NCI-H128 (cell line): ENCODE measurements around the gene RASAL2.
"Not testable (repeated sequence)": the region's sequence is repeated elsewhere in the genome, so short reads cannot be mapped to it uniquely, and the experiment has no call there.

Source experiments
- DNase-seq: peaks from one replicate; lab custom pipeline; 2025; ENCODE audit not compliant: unreplicated experiment; lab: John Stamatoyannopoulos, UW

The RASAL2 gene

DNA sequence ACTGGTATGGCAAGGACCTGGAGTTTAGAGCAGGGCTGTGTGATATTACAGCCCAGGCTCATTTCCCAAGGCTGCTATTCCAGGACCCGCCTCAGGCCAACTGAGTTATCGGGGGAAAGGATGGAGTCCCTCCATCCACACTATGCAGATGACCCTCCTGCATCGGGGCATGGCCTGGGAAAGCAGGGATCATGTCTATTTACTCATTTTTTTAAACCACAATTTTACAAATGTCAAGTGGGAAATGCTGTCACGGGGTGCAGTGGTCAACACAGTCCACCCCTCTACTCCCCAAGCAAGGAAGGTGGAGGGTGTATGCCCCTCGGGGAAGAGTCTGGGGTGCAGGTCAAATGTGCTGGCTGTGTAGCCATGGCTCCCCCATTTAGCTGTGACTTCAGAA is 409.0 kb downstream of the RASAL2 start:
- DNase-seq, result no peak

DNA sequence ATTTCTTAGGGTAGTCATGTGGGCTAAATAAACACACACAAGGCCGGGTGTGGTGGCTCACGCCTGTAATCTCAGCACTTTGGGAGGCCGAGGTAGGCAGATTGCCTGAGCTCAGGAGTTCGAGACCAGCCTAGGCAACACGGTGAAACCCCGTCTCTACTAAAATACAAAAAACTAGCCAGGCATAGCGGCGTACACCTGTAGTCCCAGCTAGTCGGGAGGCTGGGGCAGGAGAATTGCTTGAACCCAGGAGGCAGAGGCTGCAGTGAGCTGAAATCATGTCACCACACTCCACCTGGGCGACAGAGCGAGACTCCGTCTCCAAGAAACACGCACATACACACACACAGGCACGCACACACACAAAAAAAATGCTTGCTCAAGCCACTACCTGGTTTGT is 409.4 kb downstream of the RASAL2 start:
- not testable (repeated sequence) for DNase-seq

DNA sequence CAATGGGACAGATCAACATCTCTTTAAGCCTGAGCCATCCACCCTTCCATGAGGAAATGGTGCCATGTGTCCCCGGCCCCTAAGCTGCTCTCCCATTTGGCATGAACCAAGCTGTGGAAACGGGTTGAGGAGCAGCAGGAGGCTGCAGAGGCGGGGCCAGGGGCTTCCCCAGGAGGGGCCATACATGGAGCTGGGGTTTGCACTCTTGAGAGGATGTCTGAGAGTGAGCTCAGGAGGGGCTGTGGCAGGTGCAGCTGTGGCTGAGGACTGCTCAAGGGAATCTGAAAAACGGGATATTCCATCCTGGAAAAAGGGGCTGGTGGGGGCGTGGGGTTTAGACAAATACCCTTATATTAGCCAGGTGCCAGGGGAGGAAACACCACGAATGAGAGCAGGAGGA is 409.9 kb downstream of the RASAL2 start:
- no peak for DNase-seq

DNA sequence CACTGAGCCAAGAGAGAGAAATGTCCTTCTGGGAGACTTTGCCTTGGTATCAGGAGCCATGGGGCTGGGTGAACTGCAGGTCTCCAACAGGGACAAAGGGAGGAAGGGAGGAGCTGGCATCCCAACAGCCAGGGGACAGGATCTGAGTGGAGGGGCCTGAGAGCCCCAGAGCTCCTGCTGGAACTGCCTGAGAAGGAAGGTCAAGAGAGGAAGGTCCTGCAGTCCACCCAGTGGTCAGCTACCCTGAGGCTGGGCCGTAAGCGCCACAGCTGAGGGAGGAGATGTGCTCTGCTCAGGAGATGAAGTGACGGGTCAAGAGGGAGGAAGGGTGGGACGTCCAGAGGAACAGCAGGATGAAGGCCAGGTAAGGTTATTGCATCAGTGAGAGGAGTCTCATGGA is 410.4 kb downstream of the RASAL2 start:
- DNase-seq, result no peak

DNA sequence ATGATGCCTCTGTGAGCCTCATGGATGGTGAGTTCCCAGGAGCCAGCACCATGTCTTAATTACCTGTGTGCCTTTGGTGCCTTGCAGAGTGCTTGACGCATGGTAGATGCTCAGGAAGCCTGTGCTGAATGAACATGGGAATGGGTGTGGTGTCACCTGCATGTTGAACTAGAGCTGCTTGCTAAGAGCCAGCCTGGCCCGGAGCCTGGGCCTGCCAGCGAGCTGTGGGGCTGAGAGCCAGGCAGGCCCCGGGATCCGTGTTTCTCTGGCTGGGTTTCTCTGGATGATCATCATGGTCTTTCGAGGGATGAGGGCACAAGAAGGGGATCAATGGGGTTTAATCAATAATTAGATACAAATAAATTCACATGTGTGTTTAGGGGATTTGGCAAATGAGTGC is 412.3 kb downstream of the RASAL2 start:
- no peak for DNase-seq

DNA sequence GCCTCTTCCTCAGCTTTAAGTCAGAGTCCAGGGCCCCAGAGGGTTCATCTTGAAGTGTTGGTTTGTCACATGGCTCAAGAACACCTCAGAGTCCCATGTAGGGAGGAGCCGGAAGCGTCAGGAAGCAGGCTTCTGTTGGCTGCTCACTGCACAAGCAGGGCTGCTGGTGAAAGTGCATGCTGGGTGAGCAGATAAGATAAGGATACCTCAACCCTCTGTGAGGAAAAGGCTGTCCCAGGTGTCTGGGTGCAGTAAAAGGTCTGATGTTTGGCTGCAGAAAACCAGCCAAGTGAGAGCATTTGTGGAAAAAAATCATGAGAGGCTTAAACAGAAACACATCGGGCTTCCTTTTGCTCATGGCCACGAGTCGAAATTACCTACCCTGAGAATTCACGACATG is 412.8 kb downstream of the RASAL2 start:
- no peak for DNase-seq

DNA sequence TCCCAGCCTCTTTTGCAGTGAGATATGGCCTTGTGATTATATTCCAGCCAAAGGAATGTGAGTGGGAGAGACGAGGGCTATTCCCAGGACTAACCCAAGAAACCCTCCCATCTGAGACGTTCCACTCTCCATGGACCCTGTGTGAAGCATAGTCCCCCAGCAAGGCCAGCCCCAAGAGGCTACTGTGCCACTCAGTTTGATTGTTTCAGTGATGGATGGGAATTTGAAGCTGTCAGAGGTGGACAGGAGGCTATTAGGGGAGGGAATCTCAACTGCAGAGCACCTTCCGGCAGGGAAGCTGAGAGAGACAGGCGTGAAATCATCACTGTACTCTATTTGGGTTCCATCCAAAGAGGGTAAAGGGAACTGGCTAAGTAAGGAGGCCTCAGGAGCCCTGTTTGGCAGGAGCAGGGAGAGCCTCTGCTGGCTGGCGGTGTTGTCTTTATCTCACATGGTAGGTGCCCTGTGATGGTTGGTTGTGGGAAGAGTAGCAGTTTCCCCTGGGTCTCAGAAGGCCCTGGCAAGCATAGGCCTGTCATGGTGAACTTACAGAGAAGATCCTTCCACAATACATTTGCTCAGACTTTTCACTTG is 415.6 kb downstream of the RASAL2 start:
- DNase-seq, result no peak

DNA sequence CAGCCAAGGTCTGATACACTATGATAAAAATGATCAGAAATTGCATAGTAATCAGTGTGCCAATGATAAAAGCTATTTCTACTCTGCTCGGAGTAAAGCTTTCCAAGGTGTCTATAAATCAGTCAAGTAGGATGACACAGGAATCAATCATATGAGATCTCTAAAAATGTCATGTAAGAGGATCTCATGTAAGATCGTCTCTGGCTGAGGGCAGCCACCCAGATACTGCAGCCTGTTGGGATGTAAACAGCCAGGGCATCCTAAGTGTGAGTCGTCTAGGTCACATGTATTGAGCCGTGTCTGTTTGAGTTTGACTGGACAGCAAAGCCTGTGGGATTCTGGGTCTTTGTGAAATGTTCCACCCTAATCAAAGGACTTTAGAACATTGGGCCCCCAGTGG is 416.3 kb downstream of the RASAL2 start:
- DNase-seq, result no peak

DNA sequence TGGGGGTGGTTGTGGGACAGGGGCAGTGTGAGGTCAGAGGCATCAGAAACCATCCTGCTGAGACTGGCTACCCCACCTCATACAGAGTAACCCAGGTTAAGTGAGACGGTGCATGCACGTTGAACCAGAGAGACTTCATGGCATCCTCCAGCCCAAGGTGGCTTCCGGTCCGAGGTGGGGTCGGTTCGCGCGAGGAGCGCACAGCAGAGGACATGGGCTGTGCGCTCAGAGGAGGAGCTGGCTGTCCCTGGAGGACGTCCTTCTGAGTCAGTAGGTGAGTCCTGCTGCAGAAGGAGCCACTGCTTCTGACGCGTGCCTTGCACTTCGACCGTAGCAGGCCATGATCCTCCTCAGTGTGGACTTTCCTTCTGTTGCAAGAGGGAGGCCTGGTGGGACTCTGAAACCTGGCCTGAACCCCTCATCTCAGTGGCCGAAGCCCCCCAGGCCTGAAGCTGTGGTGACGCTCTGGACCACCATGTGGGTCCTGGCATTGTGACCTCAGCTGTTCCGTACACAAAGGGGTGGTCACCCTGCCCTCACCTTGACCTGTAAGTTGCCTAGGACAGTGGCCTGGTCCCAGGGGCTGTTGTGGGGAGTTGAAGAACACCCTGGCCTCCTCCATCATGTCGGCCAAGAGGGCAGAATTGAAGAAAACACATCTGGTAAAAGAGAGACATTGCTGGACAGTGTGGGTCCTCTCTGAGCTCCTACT is 418.8 kb downstream of the RASAL2 start, which contains the start of gene TEX35:
TSS of gene TEX35 (plus strand) at position 544 of the 712 bp plus-strand sequence. CDS start at position 624, 80 bp downstream.
- no peak for DNase-seq

DNA sequence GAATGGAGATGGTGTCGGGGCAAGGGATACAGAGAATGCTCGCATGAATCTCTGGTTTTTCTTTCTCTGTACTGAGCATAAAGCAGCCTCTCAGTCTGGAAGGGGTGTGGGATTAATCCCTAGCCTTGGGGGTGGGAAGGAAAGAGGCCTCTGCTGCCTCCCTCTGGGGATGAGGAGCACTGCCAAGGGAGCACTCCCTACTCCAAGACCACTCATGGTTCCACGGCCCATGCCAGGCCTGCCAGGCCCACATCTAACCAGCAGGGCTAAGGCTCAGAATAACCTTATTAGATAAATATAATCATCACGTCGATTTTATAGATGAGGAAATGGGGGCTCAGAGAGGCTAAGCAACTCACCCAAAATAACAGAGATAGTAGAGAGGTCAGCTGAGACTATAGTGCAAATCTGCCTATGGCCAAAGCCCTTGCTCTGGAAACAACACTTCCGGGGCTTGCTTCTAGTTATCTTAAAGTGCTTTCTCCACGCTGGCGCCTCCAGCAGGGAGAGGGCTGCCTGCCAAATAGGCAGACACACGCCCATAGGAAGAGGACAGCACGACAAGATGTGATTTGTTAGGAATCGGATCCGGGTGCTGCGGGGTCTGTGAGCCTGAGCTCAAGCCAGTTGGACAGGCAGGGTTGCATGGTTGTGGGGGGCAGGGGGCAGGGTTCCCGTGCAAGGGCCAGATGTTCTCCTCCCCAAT is 419.5 kb downstream of the RASAL2 start:
- no peak for DNase-seq

DNA sequence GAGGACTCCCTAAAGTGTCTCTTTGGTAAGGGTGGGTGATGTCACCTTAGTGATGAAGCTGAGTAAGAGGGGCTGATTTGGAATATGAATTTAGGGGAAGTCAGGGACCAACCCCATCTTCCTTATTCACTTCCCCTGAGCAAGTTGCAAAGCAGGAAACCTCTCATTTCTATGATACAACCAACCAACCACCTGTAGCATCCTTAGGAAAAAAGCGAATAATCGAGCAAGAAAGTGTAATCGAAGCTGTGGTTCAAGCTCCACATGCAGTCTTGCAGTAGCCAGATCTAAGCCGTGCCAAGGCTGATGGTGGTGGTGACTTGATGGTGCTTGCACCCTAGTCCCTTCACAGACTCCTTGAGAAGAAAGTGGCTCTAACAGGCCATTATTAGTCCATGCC is 422.2 kb downstream of the RASAL2 start:
- no peak for DNase-seq

DNA sequence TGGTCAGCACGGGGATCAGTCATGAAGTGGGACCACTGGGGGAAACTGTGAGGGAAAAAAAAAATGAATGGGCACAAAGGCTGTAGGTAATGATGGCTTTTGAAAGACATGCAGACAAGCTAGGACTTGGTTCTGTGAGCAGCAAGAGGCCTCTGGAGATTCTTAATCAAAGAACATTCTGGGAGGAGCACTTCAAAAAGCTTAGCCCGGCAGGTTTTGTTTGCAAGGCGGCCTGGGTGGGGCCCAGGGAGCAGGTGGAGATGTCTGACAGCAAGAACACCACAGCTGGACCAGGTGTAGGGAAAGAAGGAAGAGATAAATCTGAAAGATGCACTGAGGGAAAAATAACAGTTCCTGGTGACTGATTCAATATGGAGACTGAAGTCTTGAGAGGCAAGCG is 425.0 kb downstream of the RASAL2 start:
- no peak for DNase-seq

DNA sequence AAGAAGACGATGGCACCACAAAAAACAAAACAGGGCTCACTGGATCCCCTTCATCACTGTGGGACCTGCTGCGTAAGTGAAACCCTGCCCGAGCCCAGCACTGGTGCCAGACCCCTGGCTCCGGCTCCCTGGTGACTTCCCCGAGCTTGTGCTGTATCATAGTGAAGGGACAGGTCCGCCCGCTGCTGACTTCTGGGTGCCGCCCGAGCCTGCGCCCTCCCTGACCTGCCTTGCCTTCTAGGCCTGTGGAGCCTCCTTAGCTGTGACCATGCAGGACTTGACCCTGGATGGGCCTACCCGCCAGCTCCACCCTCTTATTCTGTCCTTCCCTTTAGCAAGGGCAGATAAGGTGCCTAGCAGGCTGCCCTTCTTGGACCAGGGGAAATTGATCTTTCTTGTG is 426.9 kb downstream of the RASAL2 start:
- DNase-seq, result no peak

DNA sequence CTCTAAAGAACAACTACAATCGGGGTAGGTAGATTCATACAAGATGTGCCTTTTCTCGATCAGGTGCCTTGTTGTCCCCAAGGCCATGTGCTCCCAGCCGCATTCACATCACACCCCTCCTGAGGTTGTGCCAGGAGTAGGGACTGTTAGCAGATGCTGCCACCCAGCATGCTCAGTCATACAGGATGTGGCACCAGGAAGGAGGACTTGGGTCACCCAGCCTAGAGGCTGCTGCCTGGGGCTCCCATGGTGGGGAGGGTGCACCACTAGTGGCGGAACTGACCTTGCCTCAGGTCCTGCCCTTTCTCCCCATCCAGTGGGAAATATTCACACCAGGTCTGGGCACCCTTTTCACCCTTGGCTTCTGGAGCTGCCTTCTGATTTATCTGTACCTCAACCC is 427.3 kb downstream of the RASAL2 start:
- no peak for DNase-seq

DNA sequence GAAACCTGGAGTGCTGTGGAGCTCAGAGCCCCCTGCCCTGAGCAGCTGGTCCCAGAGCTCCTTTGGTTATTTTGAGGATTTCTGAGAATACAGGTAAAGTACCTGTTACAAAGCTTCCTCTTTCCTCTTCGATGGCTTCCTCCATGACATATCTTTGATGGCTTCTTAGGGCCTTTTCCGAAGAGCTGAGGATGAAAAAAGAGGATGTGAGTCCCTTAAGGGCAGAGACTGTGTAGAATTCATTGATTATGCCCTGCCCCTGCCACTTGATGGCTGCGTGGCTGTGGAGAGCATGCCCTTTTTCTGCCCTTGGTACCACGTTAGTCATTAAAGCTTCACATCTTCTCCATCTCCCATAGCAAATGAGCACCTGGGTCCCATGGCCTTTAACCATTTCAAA is 433.2 kb downstream of the RASAL2 start:
- DNase-seq, result no peak

DNA sequence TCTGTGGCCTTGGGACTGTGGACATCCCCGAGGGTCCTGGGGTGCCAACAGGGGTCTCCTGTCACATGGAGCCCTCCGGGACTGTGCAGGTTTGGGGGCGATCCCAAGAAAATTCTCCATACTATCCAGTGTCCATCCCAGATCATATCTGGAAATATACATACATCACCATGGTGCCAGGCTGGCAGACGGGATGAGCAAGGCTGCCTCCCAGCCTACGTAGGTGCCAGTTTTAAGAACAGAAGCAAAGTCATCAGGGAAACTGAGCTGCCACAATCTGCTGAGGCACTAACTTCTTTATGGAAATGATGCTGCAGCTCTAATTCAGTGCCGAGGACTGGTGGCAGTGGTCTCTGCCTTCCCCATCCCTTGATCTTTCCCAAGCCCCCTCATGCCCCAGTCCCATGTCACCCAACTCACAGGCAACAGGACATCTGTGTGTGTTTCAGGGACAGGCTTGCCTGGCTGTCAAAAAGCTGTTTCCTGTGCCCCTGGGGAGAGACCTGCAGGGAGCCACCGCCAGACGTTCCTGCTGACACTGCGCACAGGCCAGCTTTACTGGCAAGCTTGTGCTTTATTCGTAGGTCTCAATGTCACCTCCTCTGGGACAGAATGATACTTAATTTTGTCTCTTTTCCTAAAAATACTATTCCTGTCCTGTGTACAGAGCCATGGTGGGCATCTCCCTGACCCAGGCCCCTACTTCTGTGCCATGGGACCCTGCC is 434.5 kb downstream of the RASAL2 start:
- no peak for DNase-seq

DNA sequence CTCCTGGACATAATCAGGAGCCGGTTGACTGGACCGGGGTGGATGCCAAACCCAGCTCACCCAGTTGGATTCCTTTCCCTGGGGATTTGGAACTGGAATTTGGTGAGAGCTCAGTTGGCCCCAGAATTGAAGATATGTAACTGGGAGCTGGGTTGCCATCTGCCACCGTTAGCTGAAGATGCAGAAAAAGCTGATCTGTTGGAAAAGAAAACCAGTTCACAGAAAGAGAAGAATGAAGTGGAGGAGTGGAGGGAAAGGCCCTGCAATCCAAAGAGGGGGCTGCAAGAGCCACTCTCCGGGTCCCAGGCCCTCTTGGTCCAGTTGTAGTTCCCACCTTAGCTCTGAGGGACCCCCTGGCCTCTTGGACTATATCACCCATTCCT is 435.0 kb downstream of the RASAL2 start:
- no peak for DNase-seq

DNA sequence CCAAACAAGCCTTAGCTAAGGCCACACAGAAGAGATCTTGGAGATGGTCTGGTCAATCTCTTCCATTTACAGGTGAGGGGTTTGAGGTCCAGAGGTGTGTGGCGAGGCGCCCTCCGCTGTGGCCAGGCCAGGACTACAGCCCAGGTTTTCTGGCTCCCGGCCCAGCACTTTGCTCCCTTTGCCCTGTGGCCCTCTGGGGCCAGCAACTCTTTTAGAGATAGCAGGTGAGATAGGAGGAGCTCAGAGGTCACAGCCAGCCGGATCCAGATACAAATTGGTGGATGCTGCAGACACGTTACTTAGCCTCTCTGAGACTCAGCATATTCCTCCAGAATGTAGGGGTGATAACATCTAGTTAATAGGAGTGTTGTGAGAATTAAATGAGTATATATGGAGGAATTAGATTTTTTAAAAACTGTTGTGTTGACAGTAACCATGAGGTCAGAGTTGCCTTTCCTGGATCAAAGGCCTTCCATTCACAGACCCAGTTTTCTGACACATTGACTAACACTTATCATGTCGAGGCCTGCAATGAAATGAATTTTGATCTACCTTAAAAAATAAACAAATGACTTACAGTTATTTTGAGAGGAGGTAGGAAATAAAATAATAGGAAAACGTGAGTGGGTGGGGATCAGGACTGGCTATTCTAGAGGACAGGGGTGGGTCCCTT is 435.6 kb downstream of the RASAL2 start:
- DNase-seq, result no peak

DNA sequence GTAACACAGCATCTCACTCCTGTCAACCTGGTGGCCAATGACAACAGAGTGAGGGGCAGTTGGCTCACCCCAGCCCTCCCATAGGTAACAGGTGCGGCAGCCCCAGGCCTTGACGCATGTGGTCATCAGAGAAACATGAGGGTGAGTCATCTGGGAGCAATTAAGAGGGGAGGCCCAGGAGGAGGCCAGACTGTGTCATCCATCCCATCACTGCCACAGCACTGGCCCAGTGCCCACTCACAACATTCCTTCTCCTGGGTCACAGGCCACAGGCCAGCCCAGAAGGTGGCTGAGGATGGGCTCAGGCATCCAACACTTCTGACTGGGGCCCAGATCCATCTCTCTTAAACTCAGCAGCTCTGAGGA is 436.1 kb downstream of the RASAL2 start:
- no peak for DNase-seq

DNA sequence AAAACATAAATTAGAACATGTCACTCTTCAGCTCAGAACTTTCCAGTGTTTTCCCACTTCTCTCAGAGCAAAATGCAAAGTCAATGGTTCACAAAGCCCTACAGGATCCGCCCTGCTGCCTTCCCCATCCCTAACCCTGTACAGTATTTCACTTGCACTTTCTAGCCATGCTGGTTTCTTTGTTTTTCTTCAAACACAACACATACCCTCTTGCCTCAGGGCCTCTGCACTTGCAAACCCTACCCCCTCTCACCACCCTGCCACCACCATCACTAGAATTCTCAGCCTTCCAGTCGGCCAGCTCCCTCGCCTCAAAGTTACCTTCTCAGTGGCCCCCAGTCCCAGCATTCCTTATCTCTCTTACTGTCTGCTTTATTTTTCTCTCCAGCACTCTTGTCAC is 436.6 kb downstream of the RASAL2 start:
- DNase-seq, result no peak

DNA sequence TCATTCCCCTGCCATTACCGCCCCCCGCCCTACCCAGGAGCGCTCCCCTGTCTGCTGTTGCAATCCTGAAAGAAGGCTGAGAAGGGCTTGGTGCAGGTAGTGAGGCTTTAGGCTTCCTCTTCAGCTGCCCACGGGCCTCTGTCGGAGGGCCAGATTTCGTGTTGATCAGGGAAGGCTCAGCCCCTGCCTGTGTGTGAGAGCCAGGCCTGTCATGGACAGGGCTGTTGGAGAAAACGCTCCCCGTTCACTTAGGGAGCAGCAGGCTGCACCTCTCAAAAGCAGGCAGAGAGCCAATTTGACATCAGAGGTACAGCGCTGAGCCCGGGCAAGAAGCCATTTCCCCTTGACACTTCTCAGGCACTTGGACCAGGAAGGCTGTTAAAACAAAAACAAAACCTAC is 438.0 kb downstream of the RASAL2 start:
- DNase-seq, result peak; percentile 63
